HG03108 (cell line): ENCODE measurements around the gene NUP37.
"Not testable (repeated sequence)": the region's sequence is repeated elsewhere in the genome, so short reads cannot be mapped to it uniquely, and the experiment has no call there.

Source experiments
- ATAC-seq: cut with Tn5 transposase; IDR thresholded peaks from one replicate; pipeline ENCODE4 v1.9.1; 2021; ENCODE audit warnings: moderate library complexity; ENCODE audit not compliant: unreplicated experiment

Gene NUP37

DNA sequence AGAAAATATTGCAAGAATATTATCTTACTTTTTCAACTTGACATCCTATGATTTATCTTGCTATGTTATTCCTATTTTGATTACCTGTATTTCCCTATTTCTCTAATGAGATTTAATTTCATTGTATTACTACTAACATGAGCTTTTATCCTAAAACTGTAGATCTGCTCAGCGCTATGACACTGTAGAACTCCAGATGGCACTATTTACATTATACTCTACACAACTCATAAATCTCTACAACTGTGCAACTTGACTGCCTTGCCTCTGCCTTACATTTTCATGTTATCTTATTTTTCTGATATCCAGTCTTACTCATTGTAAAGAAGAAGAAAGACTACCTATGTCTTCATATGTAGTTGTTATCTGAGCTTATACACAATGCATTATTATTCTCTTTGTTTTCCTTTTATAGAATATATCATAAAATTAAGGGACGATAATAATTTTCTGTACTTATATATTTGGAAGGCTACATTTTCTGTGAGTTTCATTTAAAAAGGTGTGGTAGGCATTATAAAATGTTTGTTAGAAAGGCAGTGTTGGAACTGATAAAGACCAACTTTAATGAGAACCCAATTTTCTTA, 24.1 kb downstream of the NUP37 start:
- no peak for ATAC-seq

DNA sequence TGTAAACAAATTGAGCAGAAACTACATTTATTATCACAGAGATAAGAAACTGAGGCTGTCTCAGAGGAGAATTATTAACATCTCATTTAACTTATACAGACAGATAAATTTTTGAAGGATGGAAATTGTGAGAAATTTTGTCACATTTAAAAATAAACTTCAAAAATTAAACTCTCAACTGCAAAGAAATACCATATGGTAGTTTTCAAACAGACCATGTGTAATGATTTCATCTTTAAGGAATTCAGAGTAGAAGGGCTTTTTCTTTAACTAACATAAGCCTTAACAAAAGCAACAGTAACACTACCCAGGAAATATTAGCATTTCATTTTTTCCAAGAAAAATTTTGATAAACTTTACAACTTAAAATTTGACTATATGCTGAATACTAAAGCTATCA, 26.6 kb downstream of the NUP37 start:
- ATAC-seq: no peak

DNA sequence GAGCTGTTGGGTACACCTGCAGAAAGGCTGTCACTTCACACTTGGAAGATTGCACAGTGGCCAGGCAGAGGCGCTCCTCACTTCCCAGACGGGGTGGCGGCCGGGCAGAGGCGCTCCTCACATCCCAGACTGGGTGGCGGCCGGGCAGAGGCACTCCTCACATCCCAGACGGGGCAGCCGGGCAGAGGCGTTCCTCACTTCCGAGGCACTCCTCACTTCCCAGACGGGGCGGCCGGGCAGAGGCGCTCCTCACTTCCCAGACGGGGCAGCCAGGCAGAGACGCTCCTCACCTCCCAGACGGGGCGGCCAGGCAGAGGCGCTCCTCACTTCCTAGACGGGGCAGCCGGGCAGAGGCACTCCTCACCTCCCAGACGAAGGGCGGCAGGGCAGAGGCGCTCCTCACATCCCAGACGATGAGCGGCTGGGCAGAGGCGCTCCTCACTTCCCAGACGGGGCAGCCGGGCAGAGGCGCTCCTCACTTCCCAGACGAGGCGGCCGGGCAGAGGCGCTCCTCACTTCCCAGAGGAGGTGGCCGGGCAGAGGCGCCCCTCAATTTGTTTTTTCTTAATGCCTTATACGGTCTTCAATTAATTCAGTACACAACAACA, 30.6 kb downstream of the NUP37 start:
- ATAC-seq: not testable (repeated sequence)

GRCh38 chr12:102080842-102081241, 39.1 kb downstream of the NUP37 start:
- no peak for ATAC-seq

- not testable (repeated sequence) for ATAC-seq
Observed at GRCh38 chr12:102072092-102072491, 47.8 kb downstream of the NUP37 start.

DNA sequence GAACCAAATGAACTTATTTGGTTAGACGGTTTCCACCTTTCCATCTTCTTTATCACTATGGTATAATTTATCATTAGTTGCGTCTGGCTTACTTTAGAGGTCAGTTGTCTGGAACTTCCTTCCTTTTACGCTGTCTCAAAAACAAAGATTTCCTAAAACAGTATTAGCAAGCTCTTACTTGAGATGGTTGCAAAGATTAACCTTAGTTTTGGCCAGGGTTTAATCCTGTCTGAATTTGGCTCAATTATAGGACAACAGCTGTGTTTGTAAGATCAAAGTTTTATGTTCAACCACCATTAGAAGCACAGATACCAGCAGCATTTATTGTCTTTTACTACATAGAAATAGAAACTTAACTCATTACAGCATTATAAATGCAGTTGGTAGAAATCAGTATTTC, 50.2 kb downstream of the NUP37 start:
- no peak for ATAC-seq

GRCh38 chr12:102067574-102068258, 52.2 kb downstream of the NUP37 start:
- no peak for ATAC-seq

DNA sequence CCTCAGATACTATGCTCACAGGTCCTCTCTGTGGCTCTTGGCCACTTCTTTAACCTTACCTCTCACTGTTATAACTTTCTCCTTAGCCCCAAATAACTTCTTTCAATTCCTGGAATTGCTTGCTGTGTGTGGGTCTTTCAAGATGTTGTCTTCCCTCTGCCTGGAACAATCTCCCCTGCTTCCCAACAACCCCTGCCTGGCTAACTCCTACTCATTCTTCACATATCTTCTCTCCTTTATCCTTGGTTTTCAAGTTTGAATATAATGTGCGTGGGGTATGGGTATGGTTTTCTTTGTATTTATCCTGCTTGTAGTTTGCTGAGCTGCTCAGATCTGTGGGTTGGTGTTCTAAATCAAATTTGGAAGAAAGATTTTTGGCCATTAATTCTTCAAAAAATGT, 55.4 kb downstream of the NUP37 start:
- ATAC-seq: no peak

GRCh38 chr12:102063069-102063468, 56.8 kb downstream of the NUP37 start:
- ATAC-seq: no peak

DNA sequence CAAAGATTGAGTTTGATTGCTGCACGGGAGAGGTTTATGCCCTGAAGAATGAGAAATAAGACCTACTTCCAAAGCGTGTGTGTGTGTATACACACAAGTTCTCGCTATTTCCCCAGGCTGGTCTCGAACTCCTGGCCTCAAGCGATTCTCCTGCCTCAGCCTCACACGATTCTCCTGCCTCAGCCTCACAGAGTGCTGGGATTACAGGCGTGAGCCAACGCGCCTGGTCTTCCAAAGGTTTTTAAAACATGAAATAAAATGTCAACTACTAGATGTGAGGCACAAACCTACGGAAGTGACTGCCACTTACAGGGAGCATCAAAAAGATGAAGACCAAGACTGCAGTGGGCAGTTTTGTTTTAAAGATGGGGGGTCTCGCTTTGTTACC, 57.5 kb downstream of the NUP37 start:
- ATAC-seq: no peak

- ATAC-seq: peak; percentile 97
Observed at GRCh38 chr12:102061560-102062418, 58.1 kb downstream of the NUP37 start, which contains the start of gene WASHC3. Gene WASHC3, minus strand, starts transcription at chr12:102061991. Its CDS starts 29 bp downstream, at chr12:102061962.

DNA sequence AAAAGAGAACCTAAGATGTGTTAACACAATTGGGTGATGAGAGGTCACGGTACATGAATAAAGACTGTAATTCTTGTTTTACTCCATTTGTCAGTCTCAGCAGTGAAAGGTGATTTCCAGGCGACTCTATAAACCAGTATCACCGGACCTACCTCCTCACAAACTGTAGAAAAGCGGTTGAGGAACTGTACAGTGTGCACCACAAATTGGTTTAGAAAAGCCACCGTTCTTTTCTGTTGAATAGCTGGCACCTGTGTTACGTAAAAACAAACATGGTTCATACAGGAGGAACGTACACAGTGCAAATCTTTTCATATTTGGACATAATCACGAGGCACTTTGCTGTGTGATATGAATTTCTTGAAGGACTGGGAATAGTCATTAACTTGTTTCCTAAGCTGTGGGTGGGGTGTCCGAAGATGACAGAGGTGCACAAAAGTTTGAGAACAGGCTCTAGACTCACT, 58.8 kb downstream of the NUP37 start:
- ATAC-seq: peak; percentile 32

DNA sequence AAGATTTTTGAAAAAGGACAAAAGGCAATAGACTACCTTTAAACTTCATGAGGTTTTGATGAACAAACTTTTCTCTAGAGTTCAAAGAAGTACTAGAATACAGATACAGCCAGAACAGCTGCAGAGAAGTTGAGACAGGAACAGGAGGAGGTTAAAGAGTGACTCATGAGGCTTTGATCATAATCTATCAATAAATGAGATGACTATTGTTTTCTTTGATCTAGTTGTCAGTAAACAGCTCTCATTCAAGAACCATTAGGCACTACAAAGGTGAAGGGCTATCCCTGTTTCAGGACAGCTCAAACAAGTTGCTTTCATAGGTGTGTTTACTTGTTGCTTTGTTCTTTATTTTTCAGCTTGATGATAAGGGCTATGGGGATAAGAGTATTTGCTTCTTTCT, 60.6 kb downstream of the NUP37 start:
- ATAC-seq: no peak

- ATAC-seq: no peak
Observed at GRCh38 chr12:102054345-102054744, 65.6 kb downstream of the NUP37 start.

DNA sequence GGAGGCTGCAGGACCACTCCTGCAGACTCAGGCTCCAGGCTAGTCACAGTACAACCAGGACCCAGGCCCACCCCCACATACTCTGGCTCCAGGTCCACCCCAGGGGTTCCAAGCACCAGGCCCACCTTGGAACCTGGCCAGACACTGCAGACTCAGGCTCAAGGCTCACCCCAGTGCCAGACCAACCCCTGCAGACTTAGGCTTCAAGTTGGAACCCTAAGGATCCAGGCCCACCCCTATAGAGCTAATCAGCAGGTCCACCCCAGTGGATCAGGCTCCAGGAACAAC, 66.9 kb downstream of the NUP37 start:
- ATAC-seq: no peak

DNA sequence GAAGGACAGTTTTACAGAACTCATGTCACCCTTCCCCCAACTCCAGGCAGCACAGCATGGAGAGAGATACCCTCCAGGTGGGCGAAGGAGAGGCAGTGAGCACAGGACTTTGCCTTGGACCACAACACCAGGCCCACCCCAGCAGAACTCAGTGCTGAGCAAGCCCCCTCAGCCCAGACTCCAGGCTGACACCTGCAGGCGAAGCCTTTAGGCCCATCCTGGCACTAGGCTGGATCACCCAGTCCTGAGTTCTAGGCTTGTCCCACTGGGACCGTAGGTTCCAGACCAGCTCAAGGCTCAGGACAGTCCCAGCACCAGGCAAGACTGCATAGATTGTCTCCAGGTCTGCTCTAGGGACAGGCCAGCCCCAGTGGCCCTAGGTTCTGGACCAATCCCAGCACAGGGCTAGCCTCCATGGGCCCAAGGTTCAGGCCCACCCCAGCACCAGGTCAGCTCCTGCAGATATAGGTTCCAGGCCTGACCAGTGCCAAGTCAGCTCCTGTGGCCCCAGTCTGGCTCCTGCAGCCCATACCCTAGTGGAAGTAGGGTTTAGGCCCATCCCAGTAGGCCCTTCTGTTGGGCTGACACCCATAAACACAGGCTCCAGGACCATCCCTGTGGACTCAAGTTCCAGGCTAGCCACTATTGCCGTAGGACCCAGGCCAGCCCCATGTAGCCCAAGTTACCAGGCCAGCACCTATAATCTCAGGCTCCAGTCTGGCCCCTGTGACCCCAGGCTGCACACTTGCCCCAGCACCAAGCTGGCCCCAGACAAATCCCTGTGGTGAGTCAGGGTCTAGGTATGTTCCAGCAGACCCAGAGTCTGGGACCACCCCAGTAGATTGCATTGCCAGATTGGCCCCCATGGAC, 67.5 kb downstream of the NUP37 start:
- ATAC-seq: no peak

DNA sequence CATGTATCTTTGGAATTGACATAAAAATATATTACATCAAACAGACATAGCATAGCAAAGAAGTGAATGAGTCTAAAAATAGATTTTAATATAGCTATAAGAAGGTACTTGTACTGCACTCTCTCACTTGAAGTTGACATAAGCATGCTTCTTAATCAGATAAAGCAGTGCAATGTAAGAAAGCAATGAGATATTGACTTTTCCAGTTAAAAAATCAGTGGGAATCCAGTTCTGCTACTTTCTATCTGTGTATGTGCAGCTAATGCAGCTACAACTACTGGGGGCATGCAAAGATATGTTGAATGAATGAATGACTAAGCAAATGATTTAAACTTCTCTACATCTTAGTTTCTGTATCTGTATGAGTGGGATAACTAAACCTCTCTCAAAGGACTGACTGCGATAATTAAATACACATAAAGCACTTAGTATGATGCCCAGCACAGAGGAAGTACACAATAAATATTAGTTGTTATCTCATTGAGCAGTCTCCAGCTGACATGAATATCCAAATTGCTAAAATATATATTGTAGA, 68.4 kb downstream of the NUP37 start:
- ATAC-seq: no peak

DNA sequence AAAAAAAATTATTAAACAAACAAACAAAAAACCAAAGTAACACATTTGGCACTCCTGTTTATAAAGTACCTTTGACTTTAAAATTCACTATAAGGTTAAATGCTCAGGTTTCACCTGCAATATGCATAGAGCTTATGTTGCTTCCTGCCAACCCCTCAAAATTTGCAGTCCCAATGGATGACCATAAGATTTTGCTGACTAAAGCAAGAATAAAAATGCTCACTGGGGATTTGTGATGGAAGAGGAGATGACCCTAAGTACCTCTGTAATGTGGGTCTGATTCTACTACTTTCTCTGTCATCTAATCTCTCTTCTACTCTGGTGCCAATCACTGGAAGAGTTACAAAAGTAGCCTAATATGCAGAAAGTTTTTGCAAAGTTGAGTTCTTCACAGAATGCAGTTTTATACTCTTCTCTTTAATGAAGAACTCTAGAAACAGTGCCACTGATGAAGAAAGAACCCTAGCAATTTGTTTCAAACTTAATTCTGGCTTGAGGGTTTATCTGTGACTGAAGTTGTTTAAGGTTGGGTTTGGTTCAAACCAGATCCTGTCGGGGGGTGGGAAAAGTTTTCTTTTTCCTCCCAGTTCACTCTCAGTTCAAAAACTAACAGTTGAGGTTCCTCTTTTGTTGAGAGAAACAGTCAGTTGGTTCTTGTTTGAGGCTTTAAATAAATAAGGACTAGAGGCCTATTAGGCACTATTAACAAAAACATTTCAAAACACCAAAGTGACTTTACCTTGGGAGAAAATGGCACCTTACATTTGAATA, 69.1 kb downstream of the NUP37 start:
- no peak for ATAC-seq

DNA sequence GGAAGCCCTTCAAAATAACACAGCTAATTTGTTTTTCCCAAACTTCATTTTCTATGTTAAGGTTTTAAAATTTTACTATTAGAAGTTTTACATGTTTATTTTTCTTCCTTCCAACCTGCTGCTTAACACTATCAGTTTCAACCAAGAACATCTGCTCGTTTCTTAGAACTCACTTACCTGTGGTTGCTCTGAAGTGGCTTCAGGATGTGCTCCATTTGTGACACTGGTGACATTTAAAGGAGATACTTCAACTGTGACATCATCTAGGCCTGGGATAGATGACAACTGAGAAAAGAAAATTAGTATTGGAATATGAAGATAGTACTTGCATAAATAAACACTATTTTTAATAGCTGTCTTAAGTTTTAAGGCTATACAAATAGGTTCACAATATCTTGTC, 76.0 kb downstream of the NUP37 start:
- ATAC-seq: peak; percentile 78
